ENCODE data around the gene NDFIP2. TPM values are rescaled to one million over a fixed set of nuclear protein-coding genes. Genes with fewer than 3 reads are reported as not detected.

The NDFIP2 gene
- total and polyA plus RNA-seq, 12 donors, result 5.2 to 62.1 (median 38.9) TPM

DNA sequence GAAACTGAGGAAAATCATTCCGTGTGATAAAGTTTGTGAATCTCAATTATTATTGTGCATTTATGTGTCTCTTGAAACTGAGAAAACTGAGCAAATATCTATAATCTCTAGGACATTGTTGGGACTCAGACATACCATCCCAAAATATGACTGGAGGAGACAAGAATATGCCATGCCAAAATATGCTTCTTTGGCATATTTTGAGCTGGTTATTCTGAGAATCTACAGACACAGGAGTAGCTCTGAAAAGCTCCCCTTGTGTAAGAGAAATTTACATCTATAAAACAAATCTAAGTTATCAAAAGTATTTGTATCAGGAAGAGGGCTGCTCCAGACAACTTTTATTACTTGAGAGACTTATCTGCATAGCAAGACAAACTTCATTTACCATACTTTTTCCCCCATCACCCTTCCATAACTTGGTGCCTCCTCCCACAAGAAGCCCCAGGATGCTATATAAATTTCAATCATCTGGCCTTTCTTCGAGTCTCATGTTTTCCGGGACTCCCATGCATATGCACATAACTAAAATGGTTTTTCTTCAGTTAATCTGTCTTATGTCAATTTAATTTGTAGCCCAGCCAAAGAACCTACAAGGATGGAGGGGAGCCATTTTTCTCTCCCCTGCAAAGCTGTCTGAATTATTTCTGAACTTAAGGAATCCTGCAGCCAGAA is 28.6 kb upstream of the NDFIP2 start:
- TF ChIP-seq, protein P1, sequence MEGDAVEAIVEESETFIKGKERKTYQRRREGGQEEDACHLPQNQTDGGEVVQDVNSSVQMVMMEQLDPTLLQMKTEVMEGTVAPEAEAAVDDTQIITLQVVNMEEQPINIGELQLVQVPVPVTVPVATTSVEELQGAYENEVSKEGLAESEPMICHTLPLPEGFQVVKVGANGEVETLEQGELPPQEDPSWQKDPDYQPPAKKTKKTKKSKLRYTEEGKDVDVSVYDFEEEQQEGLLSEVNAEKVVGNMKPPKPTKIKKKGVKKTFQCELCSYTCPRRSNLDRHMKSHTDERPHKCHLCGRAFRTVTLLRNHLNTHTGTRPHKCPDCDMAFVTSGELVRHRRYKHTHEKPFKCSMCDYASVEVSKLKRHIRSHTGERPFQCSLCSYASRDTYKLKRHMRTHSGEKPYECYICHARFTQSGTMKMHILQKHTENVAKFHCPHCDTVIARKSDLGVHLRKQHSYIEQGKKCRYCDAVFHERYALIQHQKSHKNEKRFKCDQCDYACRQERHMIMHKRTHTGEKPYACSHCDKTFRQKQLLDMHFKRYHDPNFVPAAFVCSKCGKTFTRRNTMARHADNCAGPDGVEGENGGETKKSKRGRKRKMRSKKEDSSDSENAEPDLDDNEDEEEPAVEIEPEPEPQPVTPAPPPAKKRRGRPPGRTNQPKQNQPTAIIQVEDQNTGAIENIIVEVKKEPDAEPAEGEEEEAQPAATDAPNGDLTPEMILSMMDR (IDR thresholded peaks at IDR 0.05), result no peak
- TF ChIP-seq POLR2A (IDR thresholded peaks at IDR 0.05), result no peak
- no peaks in the 10 kb centered on the region for H3K36me3 ChIP-seq (replicated peaks in 1 of 2)
- no peak overlapping the region for H3K27ac ChIP-seq
- H3K4me3 ChIP-seq, result no peak overlapping the region
- H3K4me1 ChIP-seq (replicated peaks in 1 of 2), result peaks cover 0 to 9% of the 10 kb centered on the region in 2 donors
- no peak for DNase-seq
- H3K27me3 ChIP-seq, result no peaks in the 10 kb centered on the region
- WGBS, 4 donors, result 76 to 85% (median 78%) methylated on average over 3 of the region's 3 CpGs
- H3K9me3 ChIP-seq (replicated peaks in 1 of 3), result no peaks in the 10 kb centered on the region
- intact Hi-C loops (cut with DNase I), result no loop called here

GRCh38 chr13:79455331-79455730 is 25.6 kb upstream of the NDFIP2 start:
- no peaks in the 10 kb centered on the region for H3K36me3 ChIP-seq (replicated peaks in 1 of 2)
- peaks cover 0 to 9% of the 10 kb centered on the region in 2 donors for H3K4me1 ChIP-seq (replicated peaks in 1 of 2)
- no peak overlapping the region for H3K4me3 ChIP-seq
- H3K27ac ChIP-seq, result no peak overlapping the region
- intact Hi-C loops (cut with DNase I), result no loop called here
- DNase-seq, result no peak
- WGBS, 4 donors, result 90 to 95% (median 93%) methylated on average over 7 of the region's 7 CpGs
- no peaks in the 10 kb centered on the region for H3K27me3 ChIP-seq
- H3K9me3 ChIP-seq (replicated peaks in 1 of 3), result no peaks in the 10 kb centered on the region
- no peak for TF ChIP-seq POLR2A (IDR thresholded peaks at IDR 0.05)
- TF ChIP-seq, protein P1 (IDR thresholded peaks at IDR 0.05), result no peak

GRCh38 chr13:79456051-79456450 is 24.9 kb upstream of the NDFIP2 start:
- 79 to 90% (median 83%) methylated on average over 1 of the region's 1 CpG for WGBS, 4 donors

GRCh38 chr13:79456656-79457365 is 24.1 kb upstream of the NDFIP2 start:
- H3K36me3 ChIP-seq (replicated peaks in 1 of 2), result no peaks in the 10 kb centered on the region
- TF ChIP-seq, protein P1 (IDR thresholded peaks at IDR 0.05), result no peak
- no peak for TF ChIP-seq POLR2A (IDR thresholded peaks at IDR 0.05)
- H3K4me3 ChIP-seq, result no peak overlapping the region
- DNase-seq, result no peak
- H3K4me1 ChIP-seq (replicated peaks in 1 of 2), result peaks cover 0 to 4% of the 10 kb centered on the region in 2 donors
- no peaks in the 10 kb centered on the region for H3K27me3 ChIP-seq
- 89 to 90% (median 89%) methylated on average over 1 of the region's 1 CpG for whole genome bisulfite sequencing, 4 donors
- H3K9me3 ChIP-seq (replicated peaks in 1 of 3), result no peaks in the 10 kb centered on the region
- H3K27ac ChIP-seq, result no peak overlapping the region
- intact Hi-C loops (cut with DNase I), result no loop called here

More at GRCh38 chr13:79456051-79456450, 24.9 kb upstream of the NDFIP2 start:
- no peaks in the 10 kb centered on the region for H3K27me3 ChIP-seq
- no peaks in the 10 kb centered on the region for H3K36me3 ChIP-seq (replicated peaks in 1 of 2)
- H3K4me3 ChIP-seq, result no peak overlapping the region
- no peak overlapping the region for H3K27ac ChIP-seq
- no peaks in the 10 kb centered on the region for H3K9me3 ChIP-seq (replicated peaks in 1 of 3)
- intact Hi-C loops (cut with DNase I), result no loop called here
- peaks cover 0 to 9% of the 10 kb centered on the region in 2 donors for H3K4me1 ChIP-seq (replicated peaks in 1 of 2)
- TF ChIP-seq, protein P1 (IDR thresholded peaks at IDR 0.05), result no peak
- no peak for TF ChIP-seq POLR2A (IDR thresholded peaks at IDR 0.05)
- DNase-seq, result no peak
